ENCODE results near the gene PROZ.

DNA sequence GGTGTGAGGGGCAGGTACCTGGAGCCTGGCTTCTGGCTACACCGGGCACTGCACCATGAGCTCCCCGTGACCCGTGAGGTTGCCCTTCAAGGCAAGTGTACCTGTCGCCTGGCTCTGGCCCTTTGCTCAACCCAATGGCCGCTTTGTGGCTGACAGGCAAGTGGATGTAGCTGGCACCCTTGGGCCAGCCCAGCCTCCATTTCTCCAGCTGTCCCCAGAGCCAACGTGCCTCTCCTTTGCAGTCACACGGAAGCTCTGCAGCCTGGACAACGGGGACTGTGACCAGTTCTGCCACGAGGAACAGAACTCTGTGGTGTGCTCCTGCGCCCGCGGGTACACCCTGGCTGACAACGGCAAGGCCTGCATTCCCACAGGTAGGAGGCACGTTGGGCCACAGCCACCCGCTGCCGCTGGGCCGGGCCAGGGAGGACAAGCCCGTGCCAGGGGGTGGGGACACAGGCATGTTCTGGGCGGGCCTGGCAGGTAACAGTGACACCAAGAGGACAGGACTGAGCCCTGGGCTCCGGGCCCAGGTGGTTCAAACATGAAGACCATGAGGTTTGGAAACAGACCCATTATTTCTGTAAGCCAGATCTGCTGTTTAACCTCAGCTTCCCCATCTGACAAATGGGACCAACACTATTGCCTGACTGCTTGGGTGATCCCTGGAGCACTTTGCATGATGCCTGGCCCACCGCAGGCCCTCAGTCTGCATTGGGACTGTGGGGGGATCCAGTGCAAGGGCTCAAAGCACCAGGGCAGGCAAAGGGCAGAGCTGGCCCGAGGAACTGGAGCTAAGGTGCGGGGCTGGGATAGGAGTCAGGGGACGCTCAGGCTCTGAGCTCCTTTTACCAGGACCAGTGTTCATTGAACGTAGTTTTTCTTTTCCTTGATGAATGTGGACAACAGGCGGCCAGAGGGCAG, 17.5 kb upstream of the PROZ start:
- TF ChIP-seq POLR2AphosphoS5 (IDR thresholded peaks at IDR 0.05; ENCODE audit: low read depth, low read length) (no peak), TAF1 (IDR thresholded peaks at IDR 0.05; ENCODE audit: low read depth, low read length) (no peak)

All from GM12891 (cell line).